ENCODE results near the gene DCT. TPM values are rescaled to one million over a fixed set of nuclear protein-coding genes. Genes with fewer than 3 reads are reported as not detected.

The DCT gene
- total RNA-seq, 3 donors from 2014 or later (not counting 1 experiment from before 2014, with no cell fraction given) = 0.16 to 0.75 (median 0.28) TPM

DNA sequence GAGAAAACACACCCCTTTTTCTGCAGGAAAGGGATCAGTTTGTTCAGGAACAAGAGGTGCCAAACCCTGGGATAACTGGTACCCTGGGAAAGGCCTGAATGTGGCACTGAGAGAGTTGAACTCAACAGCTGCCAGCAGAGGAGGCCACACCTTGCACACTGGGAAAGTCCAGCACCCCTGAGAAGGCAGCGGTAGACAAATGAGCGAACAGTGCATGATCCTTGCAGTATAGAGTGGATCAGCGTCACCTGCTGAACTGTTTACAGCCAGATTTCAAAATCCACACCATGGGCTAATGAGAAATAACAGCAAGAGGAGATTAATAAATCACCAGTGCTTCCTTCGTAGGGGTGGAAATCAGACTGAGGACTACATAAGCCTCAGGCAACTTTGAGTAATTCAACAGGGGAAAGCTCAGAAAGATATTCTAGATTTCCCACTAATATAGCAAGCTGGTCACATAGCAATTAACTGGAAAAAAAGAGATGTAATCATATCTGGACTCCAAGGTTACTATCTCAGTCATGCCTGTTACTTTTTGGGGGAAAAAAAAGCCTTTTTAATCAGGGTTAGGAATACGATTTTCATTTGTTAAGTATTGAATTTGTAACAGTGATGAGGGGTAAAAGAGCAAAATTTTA is 52.0 kb downstream of the DCT start:
- H3K27me3 Mint-ChIP-seq (ENCODE audit: low read depth in 2 of 2) = peaks cover 0 to 4% of the 10 kb centered on the region in 2 donors
- TF ChIP-seq, protein P1, sequence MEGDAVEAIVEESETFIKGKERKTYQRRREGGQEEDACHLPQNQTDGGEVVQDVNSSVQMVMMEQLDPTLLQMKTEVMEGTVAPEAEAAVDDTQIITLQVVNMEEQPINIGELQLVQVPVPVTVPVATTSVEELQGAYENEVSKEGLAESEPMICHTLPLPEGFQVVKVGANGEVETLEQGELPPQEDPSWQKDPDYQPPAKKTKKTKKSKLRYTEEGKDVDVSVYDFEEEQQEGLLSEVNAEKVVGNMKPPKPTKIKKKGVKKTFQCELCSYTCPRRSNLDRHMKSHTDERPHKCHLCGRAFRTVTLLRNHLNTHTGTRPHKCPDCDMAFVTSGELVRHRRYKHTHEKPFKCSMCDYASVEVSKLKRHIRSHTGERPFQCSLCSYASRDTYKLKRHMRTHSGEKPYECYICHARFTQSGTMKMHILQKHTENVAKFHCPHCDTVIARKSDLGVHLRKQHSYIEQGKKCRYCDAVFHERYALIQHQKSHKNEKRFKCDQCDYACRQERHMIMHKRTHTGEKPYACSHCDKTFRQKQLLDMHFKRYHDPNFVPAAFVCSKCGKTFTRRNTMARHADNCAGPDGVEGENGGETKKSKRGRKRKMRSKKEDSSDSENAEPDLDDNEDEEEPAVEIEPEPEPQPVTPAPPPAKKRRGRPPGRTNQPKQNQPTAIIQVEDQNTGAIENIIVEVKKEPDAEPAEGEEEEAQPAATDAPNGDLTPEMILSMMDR (IDR thresholded peaks at IDR 0.05) = no peak
- no peaks in the 10 kb centered on the region for H3K9me3 Mint-ChIP-seq
- Histone ChIP-seq H3K27me3 (ENCODE audit: control insufficient read depth, insufficient read depth, low read length) (no peaks in the 10 kb centered on the region), H3K4me3 (ENCODE audit: low read length) (no peak overlapping the region), H3K36me3 (ENCODE audit: control insufficient read depth, insufficient read depth, low read length) (no peaks in the 10 kb centered on the region), H3K4me1 (ENCODE audit: control insufficient read depth, insufficient read depth, low read length) (no peaks in the 10 kb centered on the region), H3K27ac (ENCODE audit: low read length) (no peak overlapping the region), H3K9me3 (ENCODE audit: control insufficient read depth, insufficient read depth, low read length) (no peaks in the 10 kb centered on the region)
- no peak overlapping the region for H3K4me3 Mint-ChIP-seq
- no peaks in the 10 kb centered on the region for H3K36me3 Mint-ChIP-seq
- 78% methylated on average over 5 of the region's 5 CpGs for WGBS (ENCODE audit: insufficient coverage)
- no peak overlapping the region for H3K27ac Mint-ChIP-seq
- no peak for ATAC-seq
- no peaks in the 10 kb centered on the region for H3K4me1 Mint-ChIP-seq
- no peak for DNase-seq
- intact Hi-C loops (cut with micrococcal nuclease) = no loop called here

DNA sequence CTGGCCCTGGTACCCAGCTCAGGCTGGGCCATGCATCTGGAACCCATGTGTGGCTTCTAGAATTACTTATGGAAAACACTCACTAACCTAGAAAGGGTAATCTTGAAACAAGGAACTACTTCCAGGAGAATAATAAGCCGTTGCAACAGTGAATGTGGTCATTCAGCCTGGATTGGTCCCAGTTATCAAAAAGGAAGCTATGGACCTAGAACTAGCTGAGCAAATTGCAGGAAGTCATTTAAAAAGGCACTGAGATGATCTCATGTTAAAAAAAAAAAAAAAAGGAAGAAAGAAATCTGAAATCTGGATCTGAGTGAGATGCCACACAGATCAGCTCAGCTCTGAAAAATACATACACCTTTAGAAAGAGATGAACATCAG is 59.6 kb downstream of the DCT start:
- no peak overlapping the region for H3K27ac Mint-ChIP-seq
- no peak for ATAC-seq
- 20% methylated on average over 1 of the region's 1 CpG for WGBS (ENCODE audit: insufficient coverage)

DNA sequence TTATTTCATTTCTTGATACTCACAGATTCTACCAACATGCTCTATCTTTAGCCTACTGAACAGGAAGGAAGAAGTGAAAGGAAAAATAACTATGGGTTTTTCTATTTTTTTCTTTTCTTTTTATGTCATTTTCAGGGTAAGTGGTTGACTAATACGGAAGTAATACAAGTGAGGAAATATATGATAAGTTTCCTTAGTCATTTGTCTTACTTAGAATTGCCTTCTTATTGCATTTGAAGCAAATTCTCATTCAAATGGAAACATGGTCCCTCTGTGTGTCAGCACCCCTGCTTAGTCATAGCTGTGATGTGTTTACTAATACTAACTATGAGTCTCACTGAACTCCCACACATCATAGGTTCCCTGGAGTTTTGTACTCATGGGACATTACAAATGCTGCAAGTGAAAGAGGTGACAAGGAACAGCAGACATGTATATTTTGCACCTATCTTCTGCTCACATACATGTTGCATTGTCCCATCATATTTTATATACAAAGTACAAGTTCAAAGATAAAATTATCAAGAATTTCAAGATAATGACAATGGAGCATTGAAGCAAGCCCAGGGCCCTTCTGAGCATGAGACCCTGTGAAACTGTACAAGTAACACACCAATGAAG is 60.1 kb downstream of the DCT start:
- H3K36me3 Mint-ChIP-seq = no peaks in the 10 kb centered on the region
- H3K27ac ChIP-seq (ENCODE audit: low read length) = no peak overlapping the region
- DNase-seq (no peak), ATAC-seq (peak in 1 of 3 donors; percentile 18)
- no peak overlapping the region for H3K27ac Mint-ChIP-seq
- H3K9me3 ChIP-seq (ENCODE audit: control insufficient read depth, insufficient read depth, low read length) = no peaks in the 10 kb centered on the region
- H3K4me1 Mint-ChIP-seq = peaks cover 12% of the 10 kb centered on the region in 2 donors
- H3K36me3 ChIP-seq (ENCODE audit: control insufficient read depth, insufficient read depth, low read length) = no peaks in the 10 kb centered on the region
- TF ChIP-seq, protein P1 (IDR thresholded peaks at IDR 0.05) = no peak
- no peaks in the 10 kb centered on the region for H3K4me1 ChIP-seq (ENCODE audit: control insufficient read depth, insufficient read depth, low read length)
- H3K9me3 Mint-ChIP-seq = peaks cover 3% of the 10 kb centered on the region in 2 donors
- peaks cover 2% of the 10 kb centered on the region for H3K27me3 ChIP-seq (ENCODE audit: control insufficient read depth, insufficient read depth, low read length)
- intact Hi-C loops (cut with micrococcal nuclease) = no loop called here
- no peak overlapping the region for H3K4me3 Mint-ChIP-seq
- WGBS (ENCODE audit: insufficient coverage) = no CpG with 5 or more reads among the region's 1 CpG
- H3K4me3 ChIP-seq (ENCODE audit: low read length) = no peak overlapping the region
- H3K27me3 Mint-ChIP-seq (ENCODE audit: low read depth in 2 of 2) = peaks cover 10 to 19% of the 10 kb centered on the region in 2 donors

More for the DNA sequence above, 59.6 kb downstream of the DCT start:
- Mint-ChIP-seq H3K9me3 (peaks cover 3% of the 10 kb centered on the region in 2 donors), H3K4me1 (peaks cover 12% of the 10 kb centered on the region in 2 donors), H3K4me3 (no peak overlapping the region), H3K27me3 (ENCODE audit: low read depth in 2 of 2) (peaks cover 12 to 14% of the 10 kb centered on the region in 2 donors), H3K36me3 (no peaks in the 10 kb centered on the region)
- no peaks in the 10 kb centered on the region for H3K9me3 ChIP-seq (ENCODE audit: control insufficient read depth, insufficient read depth, low read length)
- TF ChIP-seq, protein P1 (IDR thresholded peaks at IDR 0.05) = no peak
- intact Hi-C loops (cut with micrococcal nuclease) = no loop called here
- no peaks in the 10 kb centered on the region for H3K4me1 ChIP-seq (ENCODE audit: control insufficient read depth, insufficient read depth, low read length)
- peaks cover 2% of the 10 kb centered on the region for H3K27me3 ChIP-seq (ENCODE audit: control insufficient read depth, insufficient read depth, low read length)
- no peaks in the 10 kb centered on the region for H3K36me3 ChIP-seq (ENCODE audit: control insufficient read depth, insufficient read depth, low read length)
- DNase-seq = no peak
- H3K27ac ChIP-seq (ENCODE audit: low read length) = no peak overlapping the region
- no peak overlapping the region for H3K4me3 ChIP-seq (ENCODE audit: low read length)
